OCI-LY3 (cell line): ENCODE data around the gene CDKN1C.

Source experiments
- H2AFZ ChIP-seq: fragments of 200-600, 300-600 bp; shearing (Covaris generic); 2 replicates; pipeline ENCODE4 v1.6.0; 2014; ENCODE audit warnings: antibody characterized with exemption, low read depth, low read length
- H3K27ac ChIP-seq: fragments of 200-600, 300-600 bp; sonication (generic); 2 replicates; pipeline ENCODE4 v1.5.1; 2014; ENCODE audit warnings: mild to moderate bottlenecking, low read length, moderate library complexity, mixed read lengths
- H3K27me3 ChIP-seq: fragments of 200-600, 300-600 bp; sonication (generic); 2 replicates; pipeline ENCODE4 v1.6.1; 2014; ENCODE audit warnings: low read depth, low read length, mixed read lengths
- H3K36me3 ChIP-seq: fragments of 200-600, 300-600 bp; sonication (generic); replicated peaks from 2 replicates; pipeline ENCODE3; 2014; ENCODE audit warnings: low read depth, low read length, mixed read lengths
- H3K4me1 ChIP-seq: fragments of 300-600, 200-600 bp; sonication (generic); 2 replicates; pipeline ENCODE4 v1.6.1; 2014; ENCODE audit warnings: low read length, mixed read lengths
- H3K4me2 ChIP-seq: fragments of 200-600, 300-600 bp; sonication (generic); 2 replicates; pipeline ENCODE4 v1.6.1; 2014; ENCODE audit warnings: low read length, mixed read lengths
- H3K4me3 ChIP-seq: fragments of 300-600, 200-600 bp; sonication (generic); 2 replicates; pipeline ENCODE4 v1.5.1; 2014; ENCODE audit warnings: antibody characterized with exemption, mild to moderate bottlenecking, low read length, moderate library complexity
- H3K79me2 ChIP-seq: fragments of 300-600, 200-600 bp; shearing (Covaris generic); 2 replicates; pipeline ENCODE4 v1.6.1; 2014; ENCODE audit warnings: mild to moderate bottlenecking, low read length, mixed read lengths
- H3K9ac ChIP-seq: fragments of 300-600, 200-600 bp; shearing (Covaris generic); 2 replicates; pipeline ENCODE4 v1.6.0; 2014; ENCODE audit warnings: mild to moderate bottlenecking, low read length, moderate library complexity
- H3K9me3 ChIP-seq: fragments of 200-600, 300-600 bp; shearing (Covaris generic); 2 replicates; pipeline ENCODE4 v1.6.1; 2014; ENCODE audit warnings: low read length, mixed read lengths; ENCODE audit not compliant: insufficient read depth
- H4K20me1 ChIP-seq: fragments of 200-600, 300-600 bp; sonication (generic); 2 replicates; pipeline ENCODE4 v1.6.1; 2016; ENCODE audit warnings: low read length, mixed read lengths; ENCODE audit not compliant: insufficient read depth
- EZH2phosphoT487 ChIP-seq: fragments of 200-600 bp; shearing (Covaris generic); IDR thresholded peaks from 2 replicates; pipeline ENCODE4 v1.6.1; 2018; ENCODE audit warnings: antibody characterized with exemption, mixed run types, low read depth
- TF ChIP-seq, protein P1 (sequence below): fragments of 200-600, 300-600 bp; sonication (generic); IDR thresholded peaks from 2 replicates; pipeline ENCODE4 v1.5.1; 2014; ENCODE audit warnings: antibody characterized with exemption, low read length, low read depth

Gene CDKN1C

DNA sequence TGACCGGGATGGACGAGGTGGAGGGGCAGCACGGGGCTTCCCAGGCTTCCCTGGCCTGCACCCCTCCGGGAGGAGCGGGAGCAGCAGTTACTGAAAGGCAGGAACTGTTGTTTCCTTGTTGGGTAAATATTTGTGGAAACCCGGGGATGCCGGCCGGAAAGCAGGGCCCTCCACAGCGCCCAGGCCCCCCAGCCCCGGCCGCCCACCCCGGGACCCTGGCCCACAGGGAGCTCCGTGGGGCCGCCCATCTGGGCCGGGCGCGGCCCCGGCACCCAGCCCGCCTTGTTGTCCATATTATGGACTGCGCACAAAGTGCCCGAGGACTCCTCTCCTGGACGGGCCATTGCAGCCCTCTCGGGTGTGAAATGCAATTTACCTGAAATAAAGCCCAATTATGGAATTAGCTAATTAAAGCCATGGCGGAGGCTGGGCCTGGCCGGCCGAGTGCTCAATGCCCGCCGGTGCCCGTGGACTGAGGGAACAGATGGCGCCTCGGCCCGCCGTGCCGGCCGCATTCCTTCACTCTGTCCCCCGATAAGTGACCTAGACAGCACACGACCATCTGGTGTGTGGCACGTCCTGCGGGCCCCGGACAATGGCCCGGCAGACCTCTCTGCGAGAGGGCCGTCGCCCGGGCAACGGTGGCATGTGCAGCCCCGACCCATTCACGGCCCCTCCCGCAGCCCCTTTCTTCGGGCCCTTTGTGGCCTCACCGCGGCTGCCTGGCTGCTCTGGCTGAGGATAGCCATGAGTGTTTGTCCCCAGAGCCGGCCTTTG is 35.4 kb downstream of the CDKN1C start:
- no peak overlapping the region for H3K9ac ChIP-seq
- H2AFZ ChIP-seq, result no peak overlapping the region
- no peaks in the 10 kb centered on the region for H3K9me3 ChIP-seq
- H3K79me2 ChIP-seq, result no peaks in the 10 kb centered on the region
- H4K20me1 ChIP-seq, result no peaks in the 10 kb centered on the region
- no peak overlapping the region for H3K27ac ChIP-seq
- no peak overlapping the region for H3K4me3 ChIP-seq
- no peaks in the 10 kb centered on the region for H3K4me1 ChIP-seq
- H3K4me2 ChIP-seq, result no peak overlapping the region
- H3K36me3 ChIP-seq, result no peaks in the 10 kb centered on the region
- TF ChIP-seq, protein P1, sequence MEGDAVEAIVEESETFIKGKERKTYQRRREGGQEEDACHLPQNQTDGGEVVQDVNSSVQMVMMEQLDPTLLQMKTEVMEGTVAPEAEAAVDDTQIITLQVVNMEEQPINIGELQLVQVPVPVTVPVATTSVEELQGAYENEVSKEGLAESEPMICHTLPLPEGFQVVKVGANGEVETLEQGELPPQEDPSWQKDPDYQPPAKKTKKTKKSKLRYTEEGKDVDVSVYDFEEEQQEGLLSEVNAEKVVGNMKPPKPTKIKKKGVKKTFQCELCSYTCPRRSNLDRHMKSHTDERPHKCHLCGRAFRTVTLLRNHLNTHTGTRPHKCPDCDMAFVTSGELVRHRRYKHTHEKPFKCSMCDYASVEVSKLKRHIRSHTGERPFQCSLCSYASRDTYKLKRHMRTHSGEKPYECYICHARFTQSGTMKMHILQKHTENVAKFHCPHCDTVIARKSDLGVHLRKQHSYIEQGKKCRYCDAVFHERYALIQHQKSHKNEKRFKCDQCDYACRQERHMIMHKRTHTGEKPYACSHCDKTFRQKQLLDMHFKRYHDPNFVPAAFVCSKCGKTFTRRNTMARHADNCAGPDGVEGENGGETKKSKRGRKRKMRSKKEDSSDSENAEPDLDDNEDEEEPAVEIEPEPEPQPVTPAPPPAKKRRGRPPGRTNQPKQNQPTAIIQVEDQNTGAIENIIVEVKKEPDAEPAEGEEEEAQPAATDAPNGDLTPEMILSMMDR, result no peak
- TF ChIP-seq EZH2phosphoT487, result no peak
- H3K27me3 ChIP-seq, result no peaks in the 10 kb centered on the region

DNA sequence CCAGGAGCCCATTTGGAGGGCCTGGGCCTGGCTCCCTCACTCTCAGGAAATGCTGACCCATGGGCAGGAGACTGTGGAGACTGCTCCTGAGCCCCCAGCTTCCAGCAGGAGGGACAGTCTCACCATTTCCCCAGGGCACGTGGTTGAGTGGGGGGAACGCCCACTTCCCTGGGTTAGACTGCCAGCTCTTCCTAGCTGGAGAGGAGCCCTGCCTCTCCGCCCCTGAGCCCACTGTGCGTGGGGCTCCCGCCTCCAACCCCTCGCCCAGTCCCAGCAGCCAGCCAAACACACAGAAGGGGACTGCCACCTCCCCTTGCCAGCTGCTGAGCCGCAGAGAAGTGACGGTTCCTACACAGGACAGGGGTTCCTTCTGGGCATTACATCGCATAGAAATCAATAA is 37.1 kb downstream of the CDKN1C start:
- no peaks in the 10 kb centered on the region for H3K9me3 ChIP-seq
- no peaks in the 10 kb centered on the region for H3K4me1 ChIP-seq
- no peaks in the 10 kb centered on the region for H3K36me3 ChIP-seq
- H2AFZ ChIP-seq, result no peak overlapping the region
- no peaks in the 10 kb centered on the region for H3K27me3 ChIP-seq
- no peaks in the 10 kb centered on the region for H4K20me1 ChIP-seq
- no peak overlapping the region for H3K9ac ChIP-seq
- H3K4me2 ChIP-seq, result no peak overlapping the region
- no peak for TF ChIP-seq EZH2phosphoT487
- TF ChIP-seq, protein P1, result no peak
- H3K79me2 ChIP-seq, result no peaks in the 10 kb centered on the region
- no peak overlapping the region for H3K4me3 ChIP-seq
- no peak overlapping the region for H3K27ac ChIP-seq

DNA sequence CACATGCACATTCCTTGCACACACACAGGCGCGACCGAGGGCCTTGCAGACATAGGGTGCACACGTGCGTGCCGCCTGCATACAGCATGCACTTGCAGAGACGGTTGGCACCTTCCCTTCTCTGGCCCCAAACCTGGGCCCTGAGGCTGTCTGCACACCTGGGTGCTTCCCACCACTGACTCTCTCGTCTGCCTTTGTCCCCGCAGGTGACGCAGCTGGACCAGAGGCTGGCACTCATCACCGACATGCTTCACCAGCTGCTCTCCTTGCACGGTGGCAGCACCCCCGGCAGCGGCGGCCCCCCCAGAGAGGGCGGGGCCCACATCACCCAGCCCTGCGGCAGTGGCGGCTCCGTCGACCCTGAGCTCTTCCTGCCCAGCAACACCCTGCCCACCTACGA is 38.0 kb downstream of the CDKN1C start:
- Histone ChIP-seq H3K27me3 (no peaks in the 10 kb centered on the region), H3K4me1 (no peaks in the 10 kb centered on the region), H4K20me1 (no peaks in the 10 kb centered on the region), H3K4me2 (no peak overlapping the region), H3K9me3 (no peaks in the 10 kb centered on the region), H3K36me3 (no peaks in the 10 kb centered on the region), H2AFZ (no peak overlapping the region), H3K79me2 (no peaks in the 10 kb centered on the region), H3K27ac (no peak overlapping the region), H3K9ac (no peak overlapping the region), H3K4me3 (no peak overlapping the region)
- TF ChIP-seq, protein P1, result no peak
- no peak for TF ChIP-seq EZH2phosphoT487

DNA sequence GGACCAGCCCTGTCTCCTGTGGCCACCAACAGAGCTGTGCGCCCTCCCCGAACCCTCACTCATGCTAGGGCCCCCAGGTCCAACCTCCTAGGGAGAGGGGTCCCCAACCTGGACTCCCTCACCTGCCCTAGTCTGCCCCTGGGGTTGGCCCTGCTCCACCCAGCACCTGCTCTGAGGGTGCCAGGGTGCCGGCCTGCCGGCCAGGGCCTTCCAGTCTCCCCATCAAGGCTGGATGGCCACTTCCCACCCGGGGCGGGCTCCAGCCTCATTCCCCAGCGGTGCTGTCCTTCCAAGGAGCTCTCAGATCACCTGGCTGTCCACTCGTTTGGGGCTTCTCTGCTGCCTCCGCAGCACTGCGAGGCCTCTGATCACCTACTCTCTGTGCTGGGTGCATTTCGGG is 39.1 kb downstream of the CDKN1C start:
- no peak overlapping the region for H2AFZ ChIP-seq
- no peak overlapping the region for H3K27ac ChIP-seq
- H3K4me3 ChIP-seq, result no peak overlapping the region
- TF ChIP-seq, protein P1, result no peak
- TF ChIP-seq EZH2phosphoT487, result no peak
- H3K9ac ChIP-seq, result no peak overlapping the region
- no peak overlapping the region for H3K4me2 ChIP-seq
- no peaks in the 10 kb centered on the region for H3K27me3 ChIP-seq
- H3K9me3 ChIP-seq, result no peaks in the 10 kb centered on the region
- H4K20me1 ChIP-seq, result no peaks in the 10 kb centered on the region
- no peaks in the 10 kb centered on the region for H3K79me2 ChIP-seq
- no peaks in the 10 kb centered on the region for H3K36me3 ChIP-seq
- no peaks in the 10 kb centered on the region for H3K4me1 ChIP-seq
